Endodermal cell (in vitro differentiated cells): Measurements from ENCODE around the gene NFATC2. TPM values are rescaled to one million over a fixed set of nuclear protein-coding genes. Genes with fewer than 3 reads are reported as not detected.

Source experiments
- DNase-seq: peaks from one replicate; pipeline ENCODE4 v3.0.0-alpha.2; 2017
- H3K27ac ChIP-seq: 2 replicates; pipeline ENCODE4 v1.5.1; 2013; ENCODE audit warnings: mild to moderate bottlenecking, low read depth, low read length, moderate library complexity
- H3K27me3 ChIP-seq: 2 replicates; pipeline ENCODE4 v1.6.1; 2013; ENCODE audit warnings: mild to moderate bottlenecking, low read length, moderate library complexity; ENCODE audit not compliant: insufficient read depth, control insufficient read depth, poor library complexity, severe bottlenecking
- H3K36me3 ChIP-seq: 2 replicates; pipeline ENCODE4 v1.7.0; 2013; ENCODE audit warnings: mild to moderate bottlenecking, low read length, moderate library complexity; ENCODE audit not compliant: control insufficient read depth, insufficient read depth
- H3K4me1 ChIP-seq: one replicate; pipeline ENCODE4 v1.7.0; 2013; ENCODE audit warnings: low read length; ENCODE audit not compliant: control insufficient read depth, insufficient read depth
- H3K4me3 ChIP-seq: 2 replicates; pipeline ENCODE4 v1.5.1; 2013; ENCODE audit warnings: mild to moderate bottlenecking, low read length, moderate library complexity
- H3K9ac ChIP-seq: 2 replicates; pipeline ENCODE4 v1.6.1; 2013; ENCODE audit warnings: mild to moderate bottlenecking, low read length, moderate library complexity; ENCODE audit not compliant: poor library complexity, severe bottlenecking; ENCODE audit errors: extremely low read depth
- H3K9me3 ChIP-seq: 2 replicates; pipeline ENCODE4 v1.6.1; 2013; ENCODE audit warnings: mild to moderate bottlenecking, low read length, moderate library complexity; ENCODE audit not compliant: control insufficient read depth
- H3K27ac Mint-ChIP-seq: 2 replicates; pipeline ENCODE4 v1.8.0; 2020; ENCODE audit warnings: mixed read lengths
- H3K27me3 Mint-ChIP-seq: 2 replicates; pipeline ENCODE4 v1.8.0; 2021; ENCODE audit warnings: mild to moderate bottlenecking, mixed read lengths; ENCODE audit not compliant: insufficient read depth
- H3K36me3 Mint-ChIP-seq: 2 replicates; pipeline ENCODE4 v1.8.0; 2020; ENCODE audit warnings: low read depth, mixed read lengths
- H3K4me1 Mint-ChIP-seq: 2 replicates; pipeline ENCODE4 v1.8.0; 2020; ENCODE audit warnings: mixed read lengths
- H3K4me3 Mint-ChIP-seq: 2 replicates; pipeline ENCODE4 v1.8.0; 2020; ENCODE audit warnings: mild to moderate bottlenecking, moderate library complexity, mixed read lengths
- H3K9me3 Mint-ChIP-seq: 2 replicates; pipeline ENCODE4 v1.8.0; 2020; ENCODE audit warnings: mild to moderate bottlenecking, mixed read lengths
- CTCF ChIP-seq: fragments of 200-600 bp; sonication (generic); conservative IDR thresholded peaks from 2 replicates; pipeline ENCODE4 v1.5.0; 2021; ENCODE audit warnings: antibody characterized with exemption, mild to moderate bottlenecking
- WGBS, 2 experiments: methylation state at CpG; one replicate each; pipeline versions ENCODE4 v1.1.5 to v1.1.7; 2013; ENCODE audit warnings: missing lambda C conversion rate in 2 of 2, mixed read lengths in 1 of 2; ENCODE audit not compliant: insufficient coverage in 1 of 2, insufficient read length in 1 of 2; 5-methylcytosine and 5-hydroxymethylcytosine counted together
- total RNA-seq, 2 donors: library from RNA; stranded (reverse); fragmentation: NEBNext Ultra II Directional in 1 of 2; extraction: Animal tissue kit (Norgen Biotek cat#: 25700) in 1 of 2; gene quantifications; 2 replicates in 1 of 2; 3 replicates in 1 of 2; pipeline ENCODE4 v1.2.1, GENCODE V29; 2021

The NFATC2 gene
- total RNA-seq, 2 donors from 2014 or later, result 1.5 to 2.1 TPM

- Histone ChIP-seq H3K27ac (no peak overlapping the region), H3K9ac (no peak overlapping the region), H3K4me3 (no peak overlapping the region), H3K9me3 (no peaks in the 10 kb centered on the region), H3K36me3 (no peaks in the 10 kb centered on the region), H3K4me1 (no peaks in the 10 kb centered on the region), H3K27me3 (no peaks in the 10 kb centered on the region)
- no peaks in the 10 kb centered on the region for H3K36me3 Mint-ChIP-seq
- no peak for TF ChIP-seq CTCF
- no peak overlapping the region for H3K4me3 Mint-ChIP-seq
- peaks cover 4% of the 10 kb centered on the region for H3K9me3 Mint-ChIP-seq
- no peaks in the 10 kb centered on the region for H3K4me1 Mint-ChIP-seq
- peaks cover 2% of the 10 kb centered on the region for H3K27me3 Mint-ChIP-seq
- no peak for DNase-seq
- no peak overlapping the region for H3K27ac Mint-ChIP-seq
- WGBS, 2 experiments, result 94 to 98% methylated on average over 6 of the region's 6 CpGs
Observed at GRCh38 chr20:51574248-51575033, 31.9 kb upstream of the NFATC2 start.

DNA sequence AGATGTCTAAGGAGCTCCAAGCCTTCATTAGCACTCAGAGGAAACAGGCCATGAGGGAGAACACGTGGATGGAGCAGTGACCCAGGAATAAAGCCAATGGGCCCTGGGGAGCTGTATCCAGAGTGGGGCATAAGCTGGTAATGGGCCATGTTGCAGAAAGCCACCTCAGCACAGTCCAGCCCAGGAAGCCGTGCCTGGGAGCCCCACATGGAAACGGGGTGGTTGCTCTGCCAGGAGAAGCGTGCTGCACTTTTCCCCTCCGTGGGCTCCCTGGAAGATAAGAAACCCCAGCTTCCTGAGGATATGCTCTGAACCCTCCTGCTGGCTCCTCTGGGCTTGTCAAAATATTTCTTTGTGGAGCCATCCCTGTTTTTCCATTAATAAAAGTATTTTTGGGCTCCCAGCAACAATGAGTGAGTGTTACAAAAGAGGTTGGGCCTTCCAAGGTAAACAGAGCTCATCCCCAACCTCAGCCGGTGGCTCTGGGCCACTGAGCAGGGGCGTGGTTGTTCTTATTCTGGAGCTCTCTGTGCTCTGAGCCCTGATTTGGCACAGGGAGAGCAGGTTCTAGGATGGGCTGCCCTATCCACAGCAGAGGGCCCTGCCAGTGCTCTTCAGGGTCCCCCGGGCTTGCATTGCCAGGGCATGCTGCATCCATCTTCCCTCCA, 31.2 kb upstream of the NFATC2 start:
- TF ChIP-seq CTCF, result no peak
- Mint-ChIP-seq H3K4me1 (no peaks in the 10 kb centered on the region), H3K4me3 (no peak overlapping the region), H3K36me3 (no peaks in the 10 kb centered on the region), H3K9me3 (peaks cover 4% of the 10 kb centered on the region), H3K27me3 (peaks cover 3% of the 10 kb centered on the region), H3K27ac (no peak overlapping the region)
- no peaks in the 10 kb centered on the region for H3K36me3 ChIP-seq
- no peak overlapping the region for H3K27ac ChIP-seq
- H3K4me3 ChIP-seq, result no peak overlapping the region
- H3K9me3 ChIP-seq, result no peaks in the 10 kb centered on the region
- no peaks in the 10 kb centered on the region for H3K27me3 ChIP-seq
- DNase-seq, result no peak
- 89 to 93% methylated on average over 5 to 8 of the region's 8 CpGs for WGBS, 2 experiments
- no peaks in the 10 kb centered on the region for H3K4me1 ChIP-seq
- H3K9ac ChIP-seq, result no peak overlapping the region

- no peaks in the 10 kb centered on the region for H3K4me1 Mint-ChIP-seq
- Histone ChIP-seq H3K9ac (no peak overlapping the region), H3K27ac (no peak overlapping the region), H3K9me3 (no peaks in the 10 kb centered on the region), H3K36me3 (no peaks in the 10 kb centered on the region), H3K4me3 (no peak overlapping the region), H3K27me3 (no peaks in the 10 kb centered on the region), H3K4me1 (no peaks in the 10 kb centered on the region)
- no peak overlapping the region for H3K4me3 Mint-ChIP-seq
- peaks cover 4% of the 10 kb centered on the region for H3K9me3 Mint-ChIP-seq
- H3K27ac Mint-ChIP-seq, result no peak overlapping the region
- TF ChIP-seq CTCF, result no peak
- peaks cover 14% of the 10 kb centered on the region for H3K27me3 Mint-ChIP-seq
- no peaks in the 10 kb centered on the region for H3K36me3 Mint-ChIP-seq
- 94 to 97% methylated on average over 2 to 4 of the region's 4 CpGs for WGBS, 2 experiments
- no peak for DNase-seq
Observed at GRCh38 chr20:51571460-51571794, 28.9 kb upstream of the NFATC2 start.
